ENCODE data around the gene NKG7. TPM values are rescaled to one million over a fixed set of nuclear protein-coding genes. Genes with fewer than 3 reads are reported as not detected.

The NKG7 gene
- total and polyA plus RNA-seq, 2 experiments from 2014 or later = not detected

- TF ChIP-seq, protein P1, sequence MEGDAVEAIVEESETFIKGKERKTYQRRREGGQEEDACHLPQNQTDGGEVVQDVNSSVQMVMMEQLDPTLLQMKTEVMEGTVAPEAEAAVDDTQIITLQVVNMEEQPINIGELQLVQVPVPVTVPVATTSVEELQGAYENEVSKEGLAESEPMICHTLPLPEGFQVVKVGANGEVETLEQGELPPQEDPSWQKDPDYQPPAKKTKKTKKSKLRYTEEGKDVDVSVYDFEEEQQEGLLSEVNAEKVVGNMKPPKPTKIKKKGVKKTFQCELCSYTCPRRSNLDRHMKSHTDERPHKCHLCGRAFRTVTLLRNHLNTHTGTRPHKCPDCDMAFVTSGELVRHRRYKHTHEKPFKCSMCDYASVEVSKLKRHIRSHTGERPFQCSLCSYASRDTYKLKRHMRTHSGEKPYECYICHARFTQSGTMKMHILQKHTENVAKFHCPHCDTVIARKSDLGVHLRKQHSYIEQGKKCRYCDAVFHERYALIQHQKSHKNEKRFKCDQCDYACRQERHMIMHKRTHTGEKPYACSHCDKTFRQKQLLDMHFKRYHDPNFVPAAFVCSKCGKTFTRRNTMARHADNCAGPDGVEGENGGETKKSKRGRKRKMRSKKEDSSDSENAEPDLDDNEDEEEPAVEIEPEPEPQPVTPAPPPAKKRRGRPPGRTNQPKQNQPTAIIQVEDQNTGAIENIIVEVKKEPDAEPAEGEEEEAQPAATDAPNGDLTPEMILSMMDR (conservative IDR thresholded peaks at IDR 0.05; ENCODE audit: low read depth in 2 of 2) = no peak
- TF ChIP-seq EZH2phosphoT487 (IDR thresholded peaks at IDR 0.05; ENCODE audit: unreplicated experiment) = no peak
Measured at GRCh38 chr19:51331716-51332115, 40.7 kb downstream of the NKG7 start (continued).

DNA sequence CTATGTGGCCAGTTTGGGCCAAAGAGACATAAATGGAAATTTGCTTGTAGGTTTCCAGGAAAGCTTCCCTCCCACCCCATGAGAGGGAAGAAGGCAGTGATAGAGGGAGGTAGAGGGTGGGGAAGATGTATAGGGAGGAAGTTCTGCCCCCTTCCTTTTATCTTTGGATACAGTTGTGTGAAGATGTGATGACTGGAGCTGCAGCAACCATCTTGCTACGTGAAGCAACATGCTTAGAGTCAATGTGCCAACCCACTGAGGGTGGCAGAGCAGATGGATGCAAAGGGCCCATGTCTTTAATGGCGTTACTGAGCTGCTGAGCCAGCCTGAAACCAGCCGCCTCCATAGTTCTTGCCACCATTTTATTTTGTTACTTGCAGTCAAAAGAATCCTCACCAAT is 41.3 kb downstream of the NKG7 start:
- H3K27me3 Mint-ChIP-seq (ENCODE audit: insufficient read depth, low read depth, poor library complexity) = peaks cover 21% of the 10 kb centered on the region
- Histone ChIP-seq H3K4me2 (no peak overlapping the region), H3K9me2 (ENCODE audit: insufficient read depth) (0 out of 2 replicates have a peak, but pooled peaks cover 3% of the 10 kb centered on the region), H2AFZ (no peak overlapping the region), H3K79me2 (replicated peaks; ENCODE audit: insufficient read depth) (no peaks in the 10 kb centered on the region), H3K27ac (ENCODE audit: low read depth) (no peak overlapping the region), H3K4me3 (no peak overlapping the region), H3K36me3 (ENCODE audit: insufficient read depth) (0 out of 2 replicates have a peak, but pooled peaks cover 6% of the 10 kb centered on the region), H3K27me3 (ENCODE audit: insufficient read depth) (peaks cover 13% of the 10 kb centered on the region), H3F3A (replicated peaks; ENCODE audit: low read depth) (no peaks in the 10 kb centered on the region), H4K20me1 (replicated peaks; ENCODE audit: insufficient read depth) (no peaks in the 10 kb centered on the region), H3K4me1 (ENCODE audit: insufficient read depth) (peaks cover 10% of the 10 kb centered on the region; the same call in 1 of the 2 replicates)
- no peak for ATAC-seq
- H3K9me3 Mint-ChIP-seq = no peaks in the 10 kb centered on the region; the same call in 2 of the 3 replicates
- no peak overlapping the region for H3K27ac Mint-ChIP-seq
- peaks cover 18% of the 10 kb centered on the region for H3K4me1 Mint-ChIP-seq
- peaks cover 44% of the 10 kb centered on the region for H3K36me3 Mint-ChIP-seq (ENCODE audit: low read depth)
- no peak overlapping the region for H3K4me3 Mint-ChIP-seq
- no peak for TF ChIP-seq POLR2AphosphoS5 (IDR thresholded peaks at IDR 0.05; ENCODE audit: low read depth)
- no peak for TF ChIP-seq ZNF331 (CRISPR knock-in tag; IDR thresholded peaks at IDR 0.05; ENCODE audit: low read depth)
- TF ChIP-seq EZH2 (IDR thresholded peaks at IDR 0.05; ENCODE audit: low read depth, unreplicated experiment) = no peak
- TF ChIP-seq, protein P1 (conservative IDR thresholded peaks at IDR 0.05; ENCODE audit: low read depth in 2 of 2) = no peak
- TF ChIP-seq, protein P2, sequence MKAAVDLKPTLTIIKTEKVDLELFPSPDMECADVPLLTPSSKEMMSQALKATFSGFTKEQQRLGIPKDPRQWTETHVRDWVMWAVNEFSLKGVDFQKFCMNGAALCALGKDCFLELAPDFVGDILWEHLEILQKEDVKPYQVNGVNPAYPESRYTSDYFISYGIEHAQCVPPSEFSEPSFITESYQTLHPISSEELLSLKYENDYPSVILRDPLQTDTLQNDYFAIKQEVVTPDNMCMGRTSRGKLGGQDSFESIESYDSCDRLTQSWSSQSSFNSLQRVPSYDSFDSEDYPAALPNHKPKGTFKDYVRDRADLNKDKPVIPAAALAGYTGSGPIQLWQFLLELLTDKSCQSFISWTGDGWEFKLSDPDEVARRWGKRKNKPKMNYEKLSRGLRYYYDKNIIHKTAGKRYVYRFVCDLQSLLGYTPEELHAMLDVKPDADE (IDR thresholded peaks at IDR 0.05) = no peak
- no peak for TF ChIP-seq STAT1 (IDR thresholded peaks at IDR 0.05; ENCODE audit: unreplicated experiment)
- no peak for TF ChIP-seq REST (IDR thresholded peaks at IDR 0.05; ENCODE audit: unreplicated experiment)
- DNase-seq (ENCODE audit: low spot score) = no peak
